Smooth muscle cell (in vitro differentiated cells): Measurements from ENCODE around the gene QRICH1. TPM values are rescaled to one million over a fixed set of nuclear protein-coding genes. Genes with fewer than 3 reads are reported as not detected.
A peak's percentile ranks its signal among the peaks of the same experiment; 100 is the strongest.

Experiments used
- DNase-seq: peaks from one replicate; lab custom pipeline; 2025; ENCODE audit not compliant: unreplicated experiment; lab: John Stamatoyannopoulos, UW
- H2AFZ ChIP-seq: fragments of 200-600 bp; sonication (generic); 2 replicates; pipeline ENCODE4 v1.6.0; 2016; ENCODE audit warnings: antibody characterized with exemption, low read depth, mild to moderate bottlenecking
- H3F3A ChIP-seq: fragments of 200-600 bp; sonication (generic); 2 replicates; pipeline ENCODE4 v1.6.0; 2017; ENCODE audit warnings: antibody characterized with exemption, low read depth
- H3K27ac ChIP-seq: fragments of 200-600 bp; sonication (generic); 2 replicates; pipeline ENCODE4 v1.5.1; 2016; ENCODE audit warnings: low read depth, mild to moderate bottlenecking
- H3K27me3 ChIP-seq: fragments of 200-600 bp; sonication (generic); 2 replicates; pipeline ENCODE4 v1.6.1; 2016; ENCODE audit warnings: low read depth, mild to moderate bottlenecking
- H3K36me3 ChIP-seq: fragments of 200-600 bp; sonication (generic); 2 replicates; pipeline ENCODE4 v1.5.1; 2016; ENCODE audit warnings: low read depth
- H3K4me1 ChIP-seq: fragments of 200-600 bp; sonication (generic); 2 replicates; pipeline ENCODE4 v1.5.1; 2016; ENCODE audit warnings: low read depth
- H3K4me2 ChIP-seq: fragments of 200-600 bp; sonication (generic); 2 replicates; pipeline ENCODE4 v1.6.0; 2016; ENCODE audit warnings: mild to moderate bottlenecking
- H3K4me3 ChIP-seq: fragments of 200-600 bp; sonication (generic); 2 replicates; pipeline ENCODE4 v1.5.1; 2016; ENCODE audit warnings: mild to moderate bottlenecking
- H3K79me2 ChIP-seq: fragments of 200-600 bp; sonication (generic); 2 replicates; pipeline ENCODE4 v1.6.0; 2016; ENCODE audit warnings: low read depth, mild to moderate bottlenecking
- H3K9ac ChIP-seq: fragments of 200-600 bp; sonication (generic); 2 replicates; pipeline ENCODE4 v1.6.0; 2016; ENCODE audit warnings: low read depth
- H3K9me3 ChIP-seq: fragments of 200-600 bp; sonication (generic); replicated peaks from 2 replicates; pipeline ENCODE4 v1.5.1; 2016; ENCODE audit warnings: low read depth
- H4K20me1 ChIP-seq: fragments of 200-600 bp; sonication (generic); 2 replicates; pipeline ENCODE4 v1.6.0; 2016; ENCODE audit warnings: low read depth
- WGBS: methylation state at CpG from one replicate; pipeline ENCODE4 v1.1.7; 2016; ENCODE audit warnings: low lambda C conversion rate; 5-methylcytosine and 5-hydroxymethylcytosine counted together
- polyA plus RNA-seq: library from polyadenylated mRNA; unstranded; fragments of >200 nt; fragmentation: Nextera tagmentation; extraction: Ambion mirVana; gene quantifications from 2 replicates; pipeline ENCODE4 v1.2.1, GENCODE V29; 2016
- total RNA-seq: library from RNA; depleted of rRNA; stranded (reverse); fragments of >200 nt; gene quantifications from 2 replicates; pipeline ENCODE4 v1.2.3, GENCODE V29; 2014
- TF ChIP-seq, protein P1 (sequence below): fragments of 200-600 bp; sonication (generic); IDR thresholded peaks from 2 replicates; pipeline ENCODE4 v1.5.1; 2017; ENCODE audit warnings: borderline replicate concordance, mild to moderate bottlenecking, antibody characterized with exemption; ENCODE audit not compliant: insufficient read depth, poor library complexity, severe bottlenecking

The QRICH1 gene
- total and polyA plus RNA-seq, 2 experiments from 2014 or later = 38.2 to 62.0 TPM

DNA sequence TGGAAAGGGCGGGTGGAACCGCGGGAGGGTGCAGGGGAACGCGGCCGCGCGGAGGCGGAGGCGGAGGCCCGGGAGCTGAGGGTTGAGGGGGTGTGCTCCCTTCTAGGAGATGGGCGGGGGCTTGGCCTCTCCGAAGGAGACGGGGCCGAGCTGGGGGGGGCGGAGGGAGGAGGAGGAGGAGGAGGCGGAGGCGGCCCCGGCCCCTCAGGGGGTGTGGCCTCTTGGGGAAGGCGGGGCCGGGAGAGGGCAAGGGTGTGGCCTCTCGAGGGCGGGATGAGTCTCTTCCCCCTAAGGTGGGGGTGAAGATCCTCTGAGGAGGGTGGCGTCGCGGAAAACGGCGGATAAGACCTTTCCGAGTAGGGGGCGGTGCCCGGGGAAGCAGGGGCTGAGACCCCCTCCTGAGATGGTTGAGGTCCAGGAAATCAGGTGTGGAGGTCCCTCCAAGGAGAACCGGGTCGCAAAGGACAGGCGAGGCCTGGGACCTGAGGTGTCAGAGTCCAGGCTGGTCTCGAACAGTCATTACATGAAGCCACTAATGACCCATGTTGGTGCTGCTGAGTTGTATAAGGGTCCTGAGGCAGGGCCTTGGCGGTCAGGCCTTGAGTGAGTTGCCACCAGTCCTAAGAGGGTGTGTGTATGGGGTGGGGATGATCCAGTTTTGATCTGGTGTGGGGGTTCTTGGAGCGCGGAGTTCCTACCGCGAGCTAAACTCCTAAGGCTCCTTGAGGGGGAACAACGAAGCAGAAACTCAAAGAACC lies 85.9 kb downstream of the QRICH1 start:
- Histone ChIP-seq H4K20me1 (peaks cover 51% of the 10 kb centered on the region), H3K9me3 (no peaks in the 10 kb centered on the region), H3K36me3 (no peaks in the 10 kb centered on the region), H3K27ac (peak overlapping the region; percentile 90), H3K4me1 (peaks cover 12% of the 10 kb centered on the region), H3K27me3 (no peaks in the 10 kb centered on the region), H3F3A (peaks cover 4% of the 10 kb centered on the region), H2AFZ (peak overlapping the region; percentile 65), H3K4me3 (peak overlapping the region; percentile 66), H3K9ac (peak overlapping the region; percentile 91), H3K4me2 (peak overlapping the region; percentile 91), H3K79me2 (peaks cover 56% of the 10 kb centered on the region)
- DNase-seq = peak; percentile 83
- TF ChIP-seq, protein P1, sequence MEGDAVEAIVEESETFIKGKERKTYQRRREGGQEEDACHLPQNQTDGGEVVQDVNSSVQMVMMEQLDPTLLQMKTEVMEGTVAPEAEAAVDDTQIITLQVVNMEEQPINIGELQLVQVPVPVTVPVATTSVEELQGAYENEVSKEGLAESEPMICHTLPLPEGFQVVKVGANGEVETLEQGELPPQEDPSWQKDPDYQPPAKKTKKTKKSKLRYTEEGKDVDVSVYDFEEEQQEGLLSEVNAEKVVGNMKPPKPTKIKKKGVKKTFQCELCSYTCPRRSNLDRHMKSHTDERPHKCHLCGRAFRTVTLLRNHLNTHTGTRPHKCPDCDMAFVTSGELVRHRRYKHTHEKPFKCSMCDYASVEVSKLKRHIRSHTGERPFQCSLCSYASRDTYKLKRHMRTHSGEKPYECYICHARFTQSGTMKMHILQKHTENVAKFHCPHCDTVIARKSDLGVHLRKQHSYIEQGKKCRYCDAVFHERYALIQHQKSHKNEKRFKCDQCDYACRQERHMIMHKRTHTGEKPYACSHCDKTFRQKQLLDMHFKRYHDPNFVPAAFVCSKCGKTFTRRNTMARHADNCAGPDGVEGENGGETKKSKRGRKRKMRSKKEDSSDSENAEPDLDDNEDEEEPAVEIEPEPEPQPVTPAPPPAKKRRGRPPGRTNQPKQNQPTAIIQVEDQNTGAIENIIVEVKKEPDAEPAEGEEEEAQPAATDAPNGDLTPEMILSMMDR = no peak
- 28% methylated on average over 22 of the region's 41 CpGs for WGBS

DNA sequence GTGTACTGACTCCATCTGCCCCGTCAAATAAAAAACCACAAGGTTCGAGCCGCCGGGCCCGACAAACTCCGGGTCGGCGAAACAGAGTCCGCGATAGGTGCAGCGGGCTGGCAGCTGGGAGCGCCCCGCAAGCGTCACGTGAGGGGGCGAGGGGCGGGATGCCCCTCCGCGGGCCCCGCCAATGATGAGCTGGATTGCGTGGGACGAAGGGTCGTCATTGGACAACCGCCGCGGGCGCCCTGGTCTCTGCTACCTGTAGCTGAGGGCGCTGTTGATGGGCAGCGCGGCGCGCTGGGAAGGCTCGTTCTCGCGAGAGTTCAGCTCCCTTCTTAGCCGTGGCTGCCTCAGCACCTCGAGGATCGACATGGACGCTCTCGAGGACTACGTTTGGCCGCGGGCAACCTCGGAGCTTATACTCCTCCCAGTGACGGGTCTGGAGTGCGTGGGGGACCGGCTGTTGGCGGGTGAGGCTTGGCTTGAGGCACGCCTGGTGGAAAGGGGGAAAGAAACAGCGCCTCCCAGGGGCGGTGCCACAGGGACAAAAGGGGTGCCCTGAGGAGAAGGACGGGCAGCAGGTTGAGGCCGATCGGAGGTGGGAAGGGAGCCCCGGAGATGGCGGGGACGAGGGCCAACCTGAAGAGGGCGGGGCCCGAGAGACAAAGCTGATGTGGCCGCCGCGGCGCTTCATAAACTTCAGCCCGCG lies 86.7 kb downstream of the QRICH1 start, which contains the start of gene WDR6:
Gene WDR6 (plus strand): TSS at position 324 of the 703 bp plus-strand sequence. CDS start 41 bp downstream, at position 365.
- WGBS = under 1% methylated on average over 59 of the region's 65 CpGs
- no peaks in the 10 kb centered on the region for H3K9me3 ChIP-seq

DNA sequence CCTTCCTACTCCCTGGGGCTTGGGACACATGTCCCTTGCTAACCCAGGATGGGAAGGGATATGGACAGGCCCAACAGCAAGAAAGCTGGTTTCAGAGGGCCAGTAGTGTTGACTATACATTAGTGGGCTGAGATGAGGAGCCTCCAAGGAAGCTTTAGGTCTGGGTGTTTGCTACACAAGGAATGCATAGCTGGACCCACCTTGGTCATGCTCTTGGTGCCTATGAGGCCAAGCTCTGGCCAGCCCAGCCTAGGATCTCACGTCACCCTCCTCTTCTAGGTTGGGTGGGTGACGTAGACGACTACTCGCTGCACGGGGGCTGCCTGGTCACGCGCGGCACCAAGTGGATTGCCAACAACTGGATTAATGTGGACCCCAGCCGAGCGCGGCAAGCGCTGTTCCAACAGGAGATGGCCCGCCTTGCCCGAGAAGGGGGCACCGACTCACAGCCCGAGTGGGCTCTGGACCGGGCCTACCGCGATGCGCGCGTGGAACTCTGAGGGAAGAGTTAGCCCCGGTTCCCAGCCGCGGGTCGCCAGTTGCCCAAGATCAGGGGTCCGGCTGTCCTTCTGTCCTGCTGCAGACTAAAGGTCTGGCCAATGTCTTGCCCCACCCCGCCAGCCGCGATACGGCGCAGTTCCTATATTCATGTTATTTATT lies 87.3 kb downstream of the QRICH1 start:
- H3K4me2 ChIP-seq = peak overlapping the region; percentile 91
- H3K27ac ChIP-seq = peak overlapping the region; percentile 90
- TF ChIP-seq, protein P1 = no peak
- peak overlapping the region; percentile 91 for H3K9ac ChIP-seq
- 10% methylated on average over 32 of the region's 32 CpGs for WGBS
- no peaks in the 10 kb centered on the region for H3K9me3 ChIP-seq
- peaks cover 41% of the 10 kb centered on the region for H3K79me2 ChIP-seq
- peak overlapping the region; percentile 66 for H3K4me3 ChIP-seq
- no peaks in the 10 kb centered on the region for H3K36me3 ChIP-seq
- no peak for DNase-seq
- peaks cover 37% of the 10 kb centered on the region for H4K20me1 ChIP-seq
- H3K4me1 ChIP-seq = peaks cover 12% of the 10 kb centered on the region
- no peaks in the 10 kb centered on the region for H3K27me3 ChIP-seq
- no peak overlapping the region for H2AFZ ChIP-seq
- peaks cover 4% of the 10 kb centered on the region for H3F3A ChIP-seq

More for the DNA sequence above, 86.7 kb downstream of the QRICH1 start, which contains the start of gene WDR6:
- peak within 1 kb of the TSS; percentile 66 for H3K4me3 ChIP-seq
- peaks cover 43% of the 10 kb centered on the region for H4K20me1 ChIP-seq
- no peaks in the 10 kb centered on the region for H3K27me3 ChIP-seq
- DNase-seq = peak; percentile 88
- H3K4me1 ChIP-seq = peaks cover 12% of the 10 kb centered on the region
- H3K27ac ChIP-seq = peak within 1 kb of the TSS; percentile 90
- peaks cover 4% of the 10 kb centered on the region for H3F3A ChIP-seq
- TF ChIP-seq, protein P1 = peak; percentile 36
- peak within 1 kb of the TSS; percentile 91 for H3K4me2 ChIP-seq
- H2AFZ ChIP-seq = peak within 1 kb of the TSS; percentile 65
- no peaks in the 10 kb centered on the region for H3K36me3 ChIP-seq
- peak within 1 kb of the TSS; percentile 91 for H3K9ac ChIP-seq
- H3K79me2 ChIP-seq = peaks cover 48% of the 10 kb centered on the region
